ENCODE data around the gene CLOCK. TPM values are rescaled to one million over a fixed set of nuclear protein-coding genes. Genes with fewer than 3 reads are reported as not detected.

Gene CLOCK
- total RNA-seq, 4 donors from 2014 or later = 15.9 to 20.7 (median 19.0) TPM

DNA sequence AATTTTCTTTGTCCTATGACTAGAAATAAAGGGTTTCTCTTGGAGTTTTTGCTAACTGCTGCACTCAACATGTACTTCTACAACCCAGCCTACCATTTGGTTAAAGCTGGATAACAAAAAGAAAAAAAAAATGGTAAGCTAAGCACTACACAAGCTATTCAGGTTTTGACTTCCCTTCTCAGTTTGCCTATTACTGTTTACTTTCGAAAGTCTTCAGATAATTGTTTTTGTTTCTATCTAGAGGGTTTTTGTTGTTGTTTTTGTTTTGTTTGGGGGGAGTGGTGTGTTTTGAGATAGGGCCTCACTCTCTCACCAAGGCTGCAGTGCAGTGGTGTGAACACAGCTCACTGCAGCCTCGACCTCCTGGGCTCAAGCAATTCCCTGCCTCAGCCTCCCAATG lies 46.6 kb downstream of the CLOCK start:
- 89% methylated on average over 2 of the region's 2 CpGs for WGBS
- Histone ChIP-seq H3K4me3 (no peak overlapping the region), H3K27me3 (no peaks in the 10 kb centered on the region), H3K27ac (no peak overlapping the region), H3K9me3 (no peaks in the 10 kb centered on the region), H3K36me3 (peaks cover 3% of the 10 kb centered on the region), H3K4me1 (no peaks in the 10 kb centered on the region)
- no peak for DNase-seq (ENCODE audit: low spot score in 2 of 2)
- no peak for TF ChIP-seq POLR2AphosphoS5 (IDR thresholded peaks at IDR 0.05)
- TF ChIP-seq, protein P1, sequence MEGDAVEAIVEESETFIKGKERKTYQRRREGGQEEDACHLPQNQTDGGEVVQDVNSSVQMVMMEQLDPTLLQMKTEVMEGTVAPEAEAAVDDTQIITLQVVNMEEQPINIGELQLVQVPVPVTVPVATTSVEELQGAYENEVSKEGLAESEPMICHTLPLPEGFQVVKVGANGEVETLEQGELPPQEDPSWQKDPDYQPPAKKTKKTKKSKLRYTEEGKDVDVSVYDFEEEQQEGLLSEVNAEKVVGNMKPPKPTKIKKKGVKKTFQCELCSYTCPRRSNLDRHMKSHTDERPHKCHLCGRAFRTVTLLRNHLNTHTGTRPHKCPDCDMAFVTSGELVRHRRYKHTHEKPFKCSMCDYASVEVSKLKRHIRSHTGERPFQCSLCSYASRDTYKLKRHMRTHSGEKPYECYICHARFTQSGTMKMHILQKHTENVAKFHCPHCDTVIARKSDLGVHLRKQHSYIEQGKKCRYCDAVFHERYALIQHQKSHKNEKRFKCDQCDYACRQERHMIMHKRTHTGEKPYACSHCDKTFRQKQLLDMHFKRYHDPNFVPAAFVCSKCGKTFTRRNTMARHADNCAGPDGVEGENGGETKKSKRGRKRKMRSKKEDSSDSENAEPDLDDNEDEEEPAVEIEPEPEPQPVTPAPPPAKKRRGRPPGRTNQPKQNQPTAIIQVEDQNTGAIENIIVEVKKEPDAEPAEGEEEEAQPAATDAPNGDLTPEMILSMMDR (IDR thresholded peaks at IDR 0.05) = no peak
- no peak for TF ChIP-seq POLR2A (IDR thresholded peaks at IDR 0.05)
- no peak for TF ChIP-seq EP300 (IDR thresholded peaks at IDR 0.05)

DNA sequence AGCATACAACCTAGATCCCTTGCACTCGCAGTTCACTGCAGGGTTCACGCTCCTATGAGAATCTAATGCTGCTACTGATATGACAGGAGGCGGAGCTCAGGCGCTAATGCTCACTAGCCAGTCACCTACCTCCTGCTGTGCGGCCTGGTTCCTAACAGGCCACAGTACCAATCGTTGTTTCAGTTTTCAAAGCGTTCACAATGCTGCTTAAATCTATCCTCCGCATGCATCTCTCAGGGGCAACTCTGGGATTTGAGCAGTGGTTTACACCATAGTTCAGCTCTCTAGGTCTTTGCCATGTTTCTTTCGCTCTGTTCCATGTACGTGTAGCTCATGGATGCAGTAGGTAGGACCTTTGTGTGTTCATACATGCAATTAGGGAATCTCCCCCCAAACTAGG lies 47.2 kb downstream of the CLOCK start:
- H3K4me3 ChIP-seq = no peak overlapping the region
- TF ChIP-seq EP300 (IDR thresholded peaks at IDR 0.05) (no peak), POLR2AphosphoS5 (IDR thresholded peaks at IDR 0.05) (no peak), POLR2A (IDR thresholded peaks at IDR 0.05) (no peak)
- TF ChIP-seq, protein P1 (IDR thresholded peaks at IDR 0.05) = no peak
- DNase-seq (ENCODE audit: low spot score in 2 of 2) = no peak
- H3K27ac ChIP-seq = no peak overlapping the region
- no peaks in the 10 kb centered on the region for H3K36me3 ChIP-seq
- no peaks in the 10 kb centered on the region for H3K4me1 ChIP-seq
- no peaks in the 10 kb centered on the region for H3K27me3 ChIP-seq
- 87% methylated on average over 10 of the region's 10 CpGs for WGBS
- H3K9me3 ChIP-seq = no peaks in the 10 kb centered on the region

DNA sequence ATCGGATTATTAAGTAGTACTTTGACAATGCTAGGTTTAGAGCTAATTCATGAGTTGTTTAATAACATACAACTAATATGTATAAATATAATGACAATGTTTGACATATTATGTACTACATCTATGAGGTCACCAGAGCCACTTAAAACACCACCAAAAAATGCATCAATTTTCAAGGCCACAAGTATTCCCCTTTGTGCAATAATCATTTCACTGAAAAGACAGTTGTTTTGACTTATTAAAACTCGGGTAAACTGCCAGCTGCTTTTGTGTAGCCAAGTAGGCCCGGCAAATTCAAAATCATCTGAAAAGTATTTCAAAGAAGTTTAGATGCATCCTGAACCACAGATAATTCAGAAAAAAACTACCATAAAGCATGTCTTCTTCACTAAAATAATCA lies 48.7 kb downstream of the CLOCK start:
- no peaks in the 10 kb centered on the region for H3K9me3 ChIP-seq
- no peak overlapping the region for H3K27ac ChIP-seq
- no peak overlapping the region for H3K4me3 ChIP-seq
- WGBS = 69% methylated on average over 3 of the region's 3 CpGs
- no peak for DNase-seq (ENCODE audit: low spot score in 2 of 2)
- H3K36me3 ChIP-seq = no peaks in the 10 kb centered on the region
- no peaks in the 10 kb centered on the region for H3K4me1 ChIP-seq
- no peaks in the 10 kb centered on the region for H3K27me3 ChIP-seq
- TF ChIP-seq POLR2AphosphoS5 (IDR thresholded peaks at IDR 0.05) (no peak), EP300 (IDR thresholded peaks at IDR 0.05) (no peak), POLR2A (IDR thresholded peaks at IDR 0.05) (no peak)
- TF ChIP-seq, protein P1 (IDR thresholded peaks at IDR 0.05) = no peak

DNA sequence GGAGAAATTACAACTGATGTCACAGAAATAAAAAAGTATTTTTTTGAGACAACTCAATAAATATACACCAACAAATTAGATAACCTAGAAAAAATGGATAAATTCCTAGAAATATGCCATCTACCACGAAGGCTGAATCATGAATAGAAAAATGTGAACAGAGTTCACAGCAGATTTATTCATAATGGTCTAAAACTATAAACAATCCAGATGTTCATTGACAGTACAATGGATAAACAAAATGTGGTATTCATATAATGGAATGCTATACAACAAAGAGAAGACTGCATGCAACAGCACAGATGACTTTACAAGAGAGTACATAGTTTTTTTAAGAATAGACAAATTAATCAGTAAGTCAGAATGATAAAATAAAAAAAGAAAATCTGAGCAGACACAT lies 55.2 kb downstream of the CLOCK start:
- H3K4me3 ChIP-seq = no peak overlapping the region
- H3K27ac ChIP-seq = no peak overlapping the region
- H3K27me3 ChIP-seq = no peaks in the 10 kb centered on the region
- H3K4me1 ChIP-seq = no peaks in the 10 kb centered on the region
- 62% methylated on average over 1 of the region's 1 CpG for WGBS
- TF ChIP-seq EP300 (IDR thresholded peaks at IDR 0.05) (no peak), POLR2A (IDR thresholded peaks at IDR 0.05) (no peak), POLR2AphosphoS5 (IDR thresholded peaks at IDR 0.05) (no peak)
- TF ChIP-seq, protein P1 (IDR thresholded peaks at IDR 0.05) = no peak
- peaks cover 4% of the 10 kb centered on the region for H3K9me3 ChIP-seq
- no peak for DNase-seq (ENCODE audit: low spot score in 2 of 2)
- peaks cover 24% of the 10 kb centered on the region for H3K36me3 ChIP-seq

DNA sequence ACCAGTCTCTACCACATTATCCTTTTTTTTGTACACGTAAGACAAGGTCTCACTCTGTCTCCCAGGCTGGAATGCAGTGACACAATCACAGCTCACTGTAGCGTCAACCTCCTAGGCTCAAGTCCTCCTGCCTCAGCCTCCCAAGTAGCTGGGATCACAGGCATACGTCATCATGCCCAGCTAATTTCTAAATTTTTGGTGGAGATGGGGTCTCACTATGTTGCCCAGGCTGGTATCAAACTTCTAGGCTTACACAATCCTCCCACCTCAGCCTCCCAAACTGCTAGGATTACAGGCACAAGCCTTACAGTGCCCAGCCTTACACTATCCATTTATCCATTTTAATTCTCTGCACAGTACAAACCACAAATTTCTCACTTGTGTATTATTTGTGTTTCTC lies 58.0 kb downstream of the CLOCK start:
- TF ChIP-seq POLR2A (IDR thresholded peaks at IDR 0.05) (no peak), POLR2AphosphoS5 (IDR thresholded peaks at IDR 0.05) (no peak), EP300 (IDR thresholded peaks at IDR 0.05) (no peak)
- TF ChIP-seq, protein P1 (IDR thresholded peaks at IDR 0.05) = no peak
- no peak for DNase-seq (ENCODE audit: low spot score in 2 of 2)
- peaks cover 24% of the 10 kb centered on the region for H3K36me3 ChIP-seq
- WGBS = 95% methylated on average over 3 of the region's 3 CpGs
- H3K4me3 ChIP-seq = no peak overlapping the region
- no peaks in the 10 kb centered on the region for H3K27me3 ChIP-seq
- peaks cover 4% of the 10 kb centered on the region for H3K9me3 ChIP-seq
- H3K4me1 ChIP-seq = no peaks in the 10 kb centered on the region
- H3K27ac ChIP-seq = no peak overlapping the region
